Measurements from ENCODE around the gene PACC1. TPM values are rescaled to one million over a fixed set of nuclear protein-coding genes. Genes with fewer than 3 reads are reported as not detected.

PACC1 gene
- total RNA-seq, 1 experiment from 2014 or later, result 17.6 TPM

DNA sequence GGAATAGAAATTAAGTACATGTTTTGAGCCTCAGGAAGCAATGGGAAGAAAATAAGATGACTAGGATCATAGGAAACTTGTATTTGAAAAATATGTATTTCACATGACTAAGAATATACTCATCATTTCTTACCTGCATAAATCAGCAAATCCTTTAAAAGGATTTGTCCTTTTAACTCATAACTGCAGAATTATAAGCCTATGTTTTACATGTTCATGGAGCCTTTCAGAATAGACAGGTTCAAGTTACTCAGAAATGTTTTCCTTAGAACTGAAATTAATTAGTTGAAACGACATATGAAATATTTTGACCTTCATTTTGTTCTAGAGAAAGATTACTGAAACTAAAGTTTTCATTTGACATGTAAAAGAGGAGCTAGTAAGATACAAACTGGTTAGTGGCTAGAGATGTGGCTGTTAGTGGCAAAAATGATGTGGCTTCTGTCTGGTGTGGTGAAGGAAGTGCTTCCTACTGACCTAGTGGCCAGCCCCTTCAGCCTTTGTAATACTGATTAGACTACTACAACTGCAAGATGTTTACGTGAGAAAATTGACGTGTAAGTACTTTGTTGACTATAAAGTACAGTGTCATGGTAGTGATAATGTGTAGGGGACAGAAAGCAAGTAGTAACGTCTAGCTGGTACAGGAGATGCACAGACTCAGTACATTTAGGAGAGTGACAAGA is 54.7 kb downstream of the PACC1 start:
- Histone ChIP-seq H3K9me3 (ENCODE audit: control insufficient read depth in 1 of 2, insufficient read depth in 1 of 2, low read depth in 1 of 2, low read length in 2 of 2) (no peaks in the 10 kb centered on the region), H3K4me2 (ENCODE audit: low read length) (no peak overlapping the region), H3K9ac (ENCODE audit: low read length) (no peak overlapping the region), H4K20me1 (ENCODE audit: insufficient read depth) (no peaks in the 10 kb centered on the region), H3K4me1 (ENCODE audit: control insufficient read depth in 1 of 2, insufficient read depth in 2 of 2, low read length in 2 of 2) (no peaks in the 10 kb centered on the region), H3K9me2 (ENCODE audit: insufficient read depth) (no peaks in the 10 kb centered on the region), H3K4me3 (replicated peaks in 1 of 2; ENCODE audit: low read depth in 1 of 2, low read length in 2 of 2) (no peak overlapping the region), H3K27me3 (ENCODE audit: insufficient read depth, low read length) (no peaks in the 10 kb centered on the region), H3K36me3 (ENCODE audit: control insufficient read depth in 1 of 2, insufficient read depth in 2 of 2, low read length in 2 of 2) (peaks cover 13 to 25% of the 10 kb centered on the region in 2 experiments), H3K27ac (ENCODE audit: low read depth, low read length) (no peak overlapping the region), H2AFZ (ENCODE audit: low read depth, low read length, poor library complexity, severe bottlenecking) (no peak overlapping the region), H3K79me2 (ENCODE audit: insufficient read depth, low read length) (no peaks in the 10 kb centered on the region)
- intact Hi-C loops (cut with micrococcal nuclease), result no loop called here
- RAD21 ChIA-PET (ENCODE audit: low non-redundant PET in 1 of 2, low total read pairs in 2 of 2, uncharacterized antibody in 2 of 2, unreplicated experiment in 2 of 2), result no interaction called here
- CTCF ChIA-PET, result interaction anchor here (1.1 to 1.2 kb wide), 2 partner anchors 289 to 679 kb away, joined by 3 to 4 read pairs; no protein-coding TSS in a partner anchor
- TF ChIP-seq EGR1 (IDR thresholded peaks at IDR 0.05; ENCODE audit: low read depth), result no peak
- no peak for TF ChIP-seq EZH2 (IDR thresholded peaks at IDR 0.05)
- TF ChIP-seq, protein P1, sequence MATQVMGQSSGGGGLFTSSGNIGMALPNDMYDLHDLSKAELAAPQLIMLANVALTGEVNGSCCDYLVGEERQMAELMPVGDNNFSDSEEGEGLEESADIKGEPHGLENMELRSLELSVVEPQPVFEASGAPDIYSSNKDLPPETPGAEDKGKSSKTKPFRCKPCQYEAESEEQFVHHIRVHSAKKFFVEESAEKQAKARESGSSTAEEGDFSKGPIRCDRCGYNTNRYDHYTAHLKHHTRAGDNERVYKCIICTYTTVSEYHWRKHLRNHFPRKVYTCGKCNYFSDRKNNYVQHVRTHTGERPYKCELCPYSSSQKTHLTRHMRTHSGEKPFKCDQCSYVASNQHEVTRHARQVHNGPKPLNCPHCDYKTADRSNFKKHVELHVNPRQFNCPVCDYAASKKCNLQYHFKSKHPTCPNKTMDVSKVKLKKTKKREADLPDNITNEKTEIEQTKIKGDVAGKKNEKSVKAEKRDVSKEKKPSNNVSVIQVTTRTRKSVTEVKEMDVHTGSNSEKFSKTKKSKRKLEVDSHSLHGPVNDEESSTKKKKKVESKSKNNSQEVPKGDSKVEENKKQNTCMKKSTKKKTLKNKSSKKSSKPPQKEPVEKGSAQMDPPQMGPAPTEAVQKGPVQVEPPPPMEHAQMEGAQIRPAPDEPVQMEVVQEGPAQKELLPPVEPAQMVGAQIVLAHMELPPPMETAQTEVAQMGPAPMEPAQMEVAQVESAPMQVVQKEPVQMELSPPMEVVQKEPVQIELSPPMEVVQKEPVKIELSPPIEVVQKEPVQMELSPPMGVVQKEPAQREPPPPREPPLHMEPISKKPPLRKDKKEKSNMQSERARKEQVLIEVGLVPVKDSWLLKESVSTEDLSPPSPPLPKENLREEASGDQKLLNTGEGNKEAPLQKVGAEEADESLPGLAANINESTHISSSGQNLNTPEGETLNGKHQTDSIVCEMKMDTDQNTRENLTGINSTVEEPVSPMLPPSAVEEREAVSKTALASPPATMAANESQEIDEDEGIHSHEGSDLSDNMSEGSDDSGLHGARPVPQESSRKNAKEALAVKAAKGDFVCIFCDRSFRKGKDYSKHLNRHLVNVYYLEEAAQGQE (IDR thresholded peaks at IDR 0.05; ENCODE audit: low read depth), result no peak
- TF ChIP-seq TCF7L2 (IDR thresholded peaks at IDR 0.05; ENCODE audit: borderline replicate concordance, extremely low read depth, insufficient read depth, insufficient read length), result no peak
- TF ChIP-seq, protein P2, sequence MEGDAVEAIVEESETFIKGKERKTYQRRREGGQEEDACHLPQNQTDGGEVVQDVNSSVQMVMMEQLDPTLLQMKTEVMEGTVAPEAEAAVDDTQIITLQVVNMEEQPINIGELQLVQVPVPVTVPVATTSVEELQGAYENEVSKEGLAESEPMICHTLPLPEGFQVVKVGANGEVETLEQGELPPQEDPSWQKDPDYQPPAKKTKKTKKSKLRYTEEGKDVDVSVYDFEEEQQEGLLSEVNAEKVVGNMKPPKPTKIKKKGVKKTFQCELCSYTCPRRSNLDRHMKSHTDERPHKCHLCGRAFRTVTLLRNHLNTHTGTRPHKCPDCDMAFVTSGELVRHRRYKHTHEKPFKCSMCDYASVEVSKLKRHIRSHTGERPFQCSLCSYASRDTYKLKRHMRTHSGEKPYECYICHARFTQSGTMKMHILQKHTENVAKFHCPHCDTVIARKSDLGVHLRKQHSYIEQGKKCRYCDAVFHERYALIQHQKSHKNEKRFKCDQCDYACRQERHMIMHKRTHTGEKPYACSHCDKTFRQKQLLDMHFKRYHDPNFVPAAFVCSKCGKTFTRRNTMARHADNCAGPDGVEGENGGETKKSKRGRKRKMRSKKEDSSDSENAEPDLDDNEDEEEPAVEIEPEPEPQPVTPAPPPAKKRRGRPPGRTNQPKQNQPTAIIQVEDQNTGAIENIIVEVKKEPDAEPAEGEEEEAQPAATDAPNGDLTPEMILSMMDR (IDR thresholded peaks at IDR 0.05 in 2 of 3, conservative IDR thresholded peaks at IDR 0.05 in 1 of 3; ENCODE audit: borderline replicate concordance in 1 of 3, insufficient read depth in 1 of 3, low read depth in 2 of 3, low read length in 2 of 3), result no peak
- TF ChIP-seq FOSL1 (IDR thresholded peaks at IDR 0.05; ENCODE audit: low read depth), result no peak
- no peak for TF ChIP-seq CEBPB (IDR thresholded peaks at IDR 0.05; ENCODE audit: low read depth)
- TF ChIP-seq, protein P3, sequence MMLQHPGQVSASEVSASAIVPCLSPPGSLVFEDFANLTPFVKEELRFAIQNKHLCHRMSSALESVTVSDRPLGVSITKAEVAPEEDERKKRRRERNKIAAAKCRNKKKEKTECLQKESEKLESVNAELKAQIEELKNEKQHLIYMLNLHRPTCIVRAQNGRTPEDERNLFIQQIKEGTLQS (IDR thresholded peaks at IDR 0.05), result no peak
- DNase-seq (ENCODE audit: low read depth, low spot score), result no peak
- no peak for ATAC-seq
- no TSS peak for BruUV-seq (replicated peaks)
- POLR2A ChIA-PET, result no interaction called here

Data from HCT116 (cell line).